HepG2 (cell line): Measurements from ENCODE around the gene CALR. TPM values are rescaled to one million over a fixed set of nuclear protein-coding genes. Genes with fewer than 3 reads are reported as not detected.
A peak's percentile ranks its signal among the peaks of the same experiment; 100 is the strongest.

Source experiments
- DNMT3B ChIP-seq: conservative IDR thresholded peaks from 2 replicates; pipeline ENCODE4 v1.6.1; 2016; ENCODE audit warnings: missing biosample characterization, control low read depth
- ETV5 ChIP-seq: IDR thresholded peaks from 2 replicates; pipeline ENCODE4 v1.6.1; 2018; ENCODE audit warnings: missing biosample characterization, missing genetic modification reagents, inconsistent platforms, borderline replicate concordance
- FOXM1 ChIP-seq: sonication (generic); formaldehyde crosslinking; IDR thresholded peaks from 2 replicates; pipeline ENCODE4 v1.5.0; 2020; ENCODE audit warnings: missing genetic modification reagents
- KLF12 ChIP-seq: sonication (generic); formaldehyde crosslinking; IDR thresholded peaks from 2 replicates; pipeline ENCODE4 v1.4.0; 2020; ENCODE audit warnings: missing genetic modification reagents, borderline replicate concordance
- PLRG1 ChIP-seq: fragments of 450-650 bp; conservative IDR thresholded peaks from 2 replicates; pipeline ENCODE4 v1.6.1; 2016
- RARA ChIP-seq: IDR thresholded peaks from 2 replicates; pipeline ENCODE4 v1.6.1; 2016; ENCODE audit warnings: missing genetic modification reagents, missing compliant biosample characterization
- RELA ChIP-seq: sonication (generic); formaldehyde crosslinking; IDR thresholded peaks from 2 replicates; pipeline ENCODE4 v1.4.0; 2020; ENCODE audit warnings: missing genetic modification reagents
- TCF7 ChIP-seq: sonication (generic); IDR thresholded peaks from 2 replicates; pipeline ENCODE4 v1.6.1; 2016; ENCODE audit warnings: antibody characterized with exemption, low read depth
- TP53 ChIP-seq: sonication (generic); formaldehyde crosslinking; conservative IDR thresholded peaks from 2 replicates; pipeline ENCODE4 v1.4.0; 2020; ENCODE audit warnings: missing genetic modification reagents
- XBP1 ChIP-seq: sonication (generic); formaldehyde crosslinking; IDR thresholded peaks from 2 replicates; pipeline ENCODE4 v1.5.0; 2020; ENCODE audit warnings: missing genetic modification reagents
- ZNF101 ChIP-seq: sonication (generic); formaldehyde crosslinking; IDR thresholded peaks from 2 replicates; pipeline ENCODE4 v1.4.0; 2020; ENCODE audit warnings: mild to moderate bottlenecking, low read depth, missing genetic modification reagents, borderline replicate concordance
- ZSCAN9 ChIP-seq: IDR thresholded peaks from 2 replicates; pipeline ENCODE4 v1.6.1; 2016; ENCODE audit warnings: borderline replicate concordance
- polyA plus RNA-seq, 8 experiments: library from polyadenylated mRNA; depleted of rRNA in 3 of 8; stranded (reverse) in 7 of 8; unstranded in 1 of 8; fragments of >200 nt; fragmentation: Illumina TruSeq in 4 of 8; extraction: Trizol in 4 of 8; gene quantifications; 2 replicates each; pipeline versions ENCODE4 v1.2.1 to v1.2.3, GENCODE V29; 2011 to 2016; ENCODE audit warnings: low read depth in 4 of 8, missing spikeins in 1 of 8, mixed read lengths in 1 of 8; ENCODE audit not compliant: insufficient read depth in 1 of 8
- total RNA-seq, 5 experiments: library from RNA; depleted of rRNA; stranded (reverse); fragments of >200 nt; fragmentation: Illumina TruSeq; extraction: Trizol; gene quantifications; 2 replicates each; pipeline ENCODE4 v1.2.3, GENCODE V29; 2016; ENCODE audit warnings: low read depth in 1 of 5
- TF ChIP-seq, protein P1 (sequence below): sonication (generic); formaldehyde crosslinking; conservative IDR thresholded peaks from 2 replicates; pipeline ENCODE4 v1.8.1; 2023; ENCODE audit warnings: missing genetic modification reagents
- TF ChIP-seq, protein P2 (sequence below): IDR thresholded peaks from 2 replicates; pipeline ENCODE4 v1.6.1; 2016; ENCODE audit warnings: mild to moderate bottlenecking, missing biosample characterization, missing genetic modification reagents
- TF ChIP-seq, protein P3 (sequence below): sonication (generic); formaldehyde crosslinking; IDR thresholded peaks from 2 replicates; pipeline ENCODE4 v1.4.0; 2020; ENCODE audit warnings: missing genetic modification reagents
- TF ChIP-seq, protein P4 (sequence below): sonication (generic); formaldehyde crosslinking; IDR thresholded peaks from 2 replicates; pipeline ENCODE4 v1.8.0; 2023; ENCODE audit warnings: mild to moderate bottlenecking, missing genetic modification reagents
- TF ChIP-seq, protein P5 (sequence below): sonication (generic); formaldehyde crosslinking; IDR thresholded peaks from 2 replicates; pipeline ENCODE4 v1.5.0; 2020; ENCODE audit warnings: missing genetic modification reagents
- TF ChIP-seq, protein P6 (sequence below): sonication (generic); formaldehyde crosslinking; IDR thresholded peaks from 2 replicates; pipeline ENCODE4 v1.4.0; 2020; ENCODE audit warnings: missing genetic modification reagents
- TF ChIP-seq, protein P7 (sequence below): sonication (generic); formaldehyde crosslinking; IDR thresholded peaks from 2 replicates; pipeline ENCODE4 v1.4.0; 2020; ENCODE audit warnings: low read depth, mild to moderate bottlenecking, missing genetic modification reagents

The CALR gene
- total and polyA plus RNA-seq, 2 of the 13 experiments (the other 11 are each of a cell fraction or from before 2014, with no cell fraction given): 898 to 934 TPM

DNA sequence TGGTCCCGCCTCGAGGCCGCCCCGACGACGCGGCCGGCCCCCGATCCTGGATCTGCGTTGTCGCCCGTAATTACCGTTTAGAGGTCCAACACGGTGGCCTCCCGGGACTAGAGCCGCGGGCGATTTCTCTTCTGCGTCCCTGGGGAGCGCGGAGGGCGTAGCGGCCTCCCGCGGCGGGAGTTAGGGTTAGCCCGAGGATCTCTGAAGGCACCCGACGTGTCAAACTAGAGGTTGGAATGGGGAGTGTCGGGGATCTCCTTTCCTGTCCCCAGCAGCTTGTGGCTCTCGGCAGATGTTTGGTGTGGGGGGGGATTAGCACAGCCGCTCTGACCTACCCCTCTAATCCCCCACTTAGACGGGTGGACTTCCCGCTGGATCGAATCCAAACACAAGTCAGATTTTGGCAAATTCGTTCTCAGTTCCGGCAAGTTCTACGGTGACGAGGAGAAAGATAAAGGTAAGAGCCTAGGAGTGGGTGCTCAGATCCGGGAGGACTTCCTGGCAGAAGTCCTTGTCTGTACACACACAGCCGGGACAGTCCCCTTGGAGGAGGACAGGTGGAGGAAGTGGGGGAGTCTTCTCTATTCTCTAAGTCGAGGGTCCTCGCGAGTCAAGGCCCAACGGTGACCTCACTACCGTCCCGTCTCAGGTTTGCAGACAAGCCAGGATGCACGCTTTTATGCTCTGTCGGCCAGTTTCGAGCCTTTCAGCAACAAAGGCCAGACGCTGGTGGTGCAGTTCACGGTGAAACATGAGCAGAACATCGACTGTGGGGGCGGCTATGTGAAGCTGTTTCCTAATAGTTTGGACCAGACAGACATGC is 581 bp downstream of the CALR start (continued):
- TF ChIP-seq RARA (no peak), FOXM1 (CRISPR knock-in tag) (no peak), DNMT3B (CRISPR knock-in tag) (no peak; the same call in 1 of the 2 replicates), TP53 (CRISPR knock-in tag) (no peak), PLRG1 (no peak), ZNF101 (no peak), RELA (no peak), TCF7 (no peak), ZSCAN9 (CRISPR knock-in tag) (no peak), ETV5 (CRISPR knock-in tag) (no peak), KLF12 (no peak; the same call in 1 of the 2 replicates), XBP1 (CRISPR knock-in tag) (0 out of 2 replicates have a peak, but pooled peaks have one; percentile 2)
- TF ChIP-seq, protein P1, sequence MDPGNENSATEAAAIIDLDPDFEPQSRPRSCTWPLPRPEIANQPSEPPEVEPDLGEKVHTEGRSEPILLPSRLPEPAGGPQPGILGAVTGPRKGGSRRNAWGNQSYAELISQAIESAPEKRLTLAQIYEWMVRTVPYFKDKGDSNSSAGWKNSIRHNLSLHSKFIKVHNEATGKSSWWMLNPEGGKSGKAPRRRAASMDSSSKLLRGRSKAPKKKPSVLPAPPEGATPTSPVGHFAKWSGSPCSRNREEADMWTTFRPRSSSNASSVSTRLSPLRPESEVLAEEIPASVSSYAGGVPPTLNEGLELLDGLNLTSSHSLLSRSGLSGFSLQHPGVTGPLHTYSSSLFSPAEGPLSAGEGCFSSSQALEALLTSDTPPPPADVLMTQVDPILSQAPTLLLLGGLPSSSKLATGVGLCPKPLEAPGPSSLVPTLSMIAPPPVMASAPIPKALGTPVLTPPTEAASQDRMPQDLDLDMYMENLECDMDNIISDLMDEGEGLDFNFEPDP (CRISPR knock-in tag): 0 out of 2 replicates have a peak, but pooled peaks have one; percentile 59
- TF ChIP-seq, protein P2, sequence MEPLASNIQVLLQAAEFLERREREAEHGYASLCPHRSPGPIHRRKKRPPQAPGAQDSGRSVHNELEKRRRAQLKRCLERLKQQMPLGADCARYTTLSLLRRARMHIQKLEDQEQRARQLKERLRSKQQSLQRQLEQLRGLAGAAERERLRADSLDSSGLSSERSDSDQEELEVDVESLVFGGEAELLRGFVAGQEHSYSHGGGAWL: 0 out of 2 replicates have a peak, but pooled peaks have one; percentile 7
- TF ChIP-seq, protein P3, sequence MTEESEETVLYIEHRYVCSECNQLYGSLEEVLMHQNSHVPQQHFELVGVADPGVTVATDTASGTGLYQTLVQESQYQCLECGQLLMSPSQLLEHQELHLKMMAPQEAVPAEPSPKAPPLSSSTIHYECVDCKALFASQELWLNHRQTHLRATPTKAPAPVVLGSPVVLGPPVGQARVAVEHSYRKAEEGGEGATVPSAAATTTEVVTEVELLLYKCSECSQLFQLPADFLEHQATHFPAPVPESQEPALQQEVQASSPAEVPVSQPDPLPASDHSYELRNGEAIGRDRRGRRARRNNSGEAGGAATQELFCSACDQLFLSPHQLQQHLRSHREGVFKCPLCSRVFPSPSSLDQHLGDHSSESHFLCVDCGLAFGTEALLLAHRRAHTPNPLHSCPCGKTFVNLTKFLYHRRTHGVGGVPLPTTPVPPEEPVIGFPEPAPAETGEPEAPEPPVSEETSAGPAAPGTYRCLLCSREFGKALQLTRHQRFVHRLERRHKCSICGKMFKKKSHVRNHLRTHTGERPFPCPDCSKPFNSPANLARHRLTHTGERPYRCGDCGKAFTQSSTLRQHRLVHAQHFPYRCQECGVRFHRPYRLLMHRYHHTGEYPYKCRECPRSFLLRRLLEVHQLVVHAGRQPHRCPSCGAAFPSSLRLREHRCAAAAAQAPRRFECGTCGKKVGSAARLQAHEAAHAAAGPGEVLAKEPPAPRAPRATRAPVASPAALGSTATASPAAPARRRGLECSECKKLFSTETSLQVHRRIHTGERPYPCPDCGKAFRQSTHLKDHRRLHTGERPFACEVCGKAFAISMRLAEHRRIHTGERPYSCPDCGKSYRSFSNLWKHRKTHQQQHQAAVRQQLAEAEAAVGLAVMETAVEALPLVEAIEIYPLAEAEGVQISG (CRISPR knock-in tag): 0 out of 2 replicates have a peak, but pooled peaks have one; percentile 4
- TF ChIP-seq, protein P4, sequence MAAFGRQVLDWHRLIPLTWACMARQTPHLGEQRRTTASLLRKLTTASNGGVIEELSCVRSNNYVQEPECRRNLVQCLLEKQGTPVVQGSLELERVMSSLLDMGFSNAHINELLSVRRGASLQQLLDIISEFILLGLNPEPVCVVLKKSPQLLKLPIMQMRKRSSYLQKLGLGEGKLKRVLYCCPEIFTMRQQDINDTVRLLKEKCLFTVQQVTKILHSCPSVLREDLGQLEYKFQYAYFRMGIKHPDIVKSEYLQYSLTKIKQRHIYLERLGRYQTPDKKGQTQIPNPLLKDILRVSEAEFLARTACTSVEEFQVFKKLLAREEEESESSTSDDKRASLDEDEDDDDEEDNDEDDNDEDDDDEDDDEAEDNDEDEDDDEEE (CRISPR knock-in tag): no peak
- TF ChIP-seq, protein P5, sequence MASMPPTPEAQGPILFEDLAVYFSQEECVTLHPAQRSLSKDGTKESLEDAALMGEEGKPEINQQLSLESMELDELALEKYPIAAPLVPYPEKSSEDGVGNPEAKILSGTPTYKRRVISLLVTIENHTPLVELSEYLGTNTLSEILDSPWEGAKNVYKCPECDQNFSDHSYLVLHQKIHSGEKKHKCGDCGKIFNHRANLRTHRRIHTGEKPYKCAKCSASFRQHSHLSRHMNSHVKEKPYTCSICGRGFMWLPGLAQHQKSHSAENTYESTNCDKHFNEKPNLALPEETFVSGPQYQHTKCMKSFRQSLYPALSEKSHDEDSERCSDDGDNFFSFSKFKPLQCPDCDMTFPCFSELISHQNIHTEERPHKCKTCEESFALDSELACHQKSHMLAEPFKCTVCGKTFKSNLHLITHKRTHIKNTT (CRISPR knock-in tag): no peak
- TF ChIP-seq, protein P6, sequence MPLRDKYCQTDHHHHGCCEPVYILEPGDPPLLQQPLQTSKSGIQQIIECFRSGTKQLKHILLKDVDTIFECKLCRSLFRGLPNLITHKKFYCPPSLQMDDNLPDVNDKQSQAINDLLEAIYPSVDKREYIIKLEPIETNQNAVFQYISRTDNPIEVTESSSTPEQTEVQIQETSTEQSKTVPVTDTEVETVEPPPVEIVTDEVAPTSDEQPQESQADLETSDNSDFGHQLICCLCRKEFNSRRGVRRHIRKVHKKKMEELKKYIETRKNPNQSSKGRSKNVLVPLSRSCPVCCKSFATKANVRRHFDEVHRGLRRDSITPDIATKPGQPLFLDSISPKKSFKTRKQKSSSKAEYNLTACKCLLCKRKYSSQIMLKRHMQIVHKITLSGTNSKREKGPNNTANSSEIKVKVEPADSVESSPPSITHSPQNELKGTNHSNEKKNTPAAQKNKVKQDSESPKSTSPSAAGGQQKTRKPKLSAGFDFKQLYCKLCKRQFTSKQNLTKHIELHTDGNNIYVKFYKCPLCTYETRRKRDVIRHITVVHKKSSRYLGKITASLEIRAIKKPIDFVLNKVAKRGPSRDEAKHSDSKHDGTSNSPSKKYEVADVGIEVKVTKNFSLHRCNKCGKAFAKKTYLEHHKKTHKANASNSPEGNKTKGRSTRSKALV: no peak
- TF ChIP-seq, protein P7, sequence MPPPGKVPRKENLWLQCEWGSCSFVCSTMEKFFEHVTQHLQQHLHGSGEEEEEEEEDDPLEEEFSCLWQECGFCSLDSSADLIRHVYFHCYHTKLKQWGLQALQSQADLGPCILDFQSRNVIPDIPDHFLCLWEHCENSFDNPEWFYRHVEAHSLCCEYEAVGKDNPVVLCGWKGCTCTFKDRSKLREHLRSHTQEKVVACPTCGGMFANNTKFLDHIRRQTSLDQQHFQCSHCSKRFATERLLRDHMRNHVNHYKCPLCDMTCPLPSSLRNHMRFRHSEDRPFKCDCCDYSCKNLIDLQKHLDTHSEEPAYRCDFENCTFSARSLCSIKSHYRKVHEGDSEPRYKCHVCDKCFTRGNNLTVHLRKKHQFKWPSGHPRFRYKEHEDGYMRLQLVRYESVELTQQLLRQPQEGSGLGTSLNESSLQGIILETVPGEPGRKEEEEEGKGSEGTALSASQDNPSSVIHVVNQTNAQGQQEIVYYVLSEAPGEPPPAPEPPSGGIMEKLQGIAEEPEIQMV (CRISPR knock-in tag): no peak
